Stimulated activated naive CD4-positive, alpha-beta T cell (primary cell): Measurements from ENCODE around the gene SSTR5.

Experiments
- DNase-seq, 6 experiments: peaks; one replicate each; lab custom pipeline; 2025; lab: John Stamatoyannopoulos, UW

Gene SSTR5

GRCh38 chr16:1039762-1040161, 32.8 kb upstream of the SSTR5 start:
- DNase-seq, result no peak

GRCh38 chr16:1040346-1040745, 32.2 kb upstream of the SSTR5 start:
- DNase-seq, result no peak

GRCh38 chr16:1042049-1042744, 30.4 kb upstream of the SSTR5 start:
- DNase-seq, result no peak

GRCh38 chr16:1042866-1043265, 29.7 kb upstream of the SSTR5 start:
- DNase-seq, result no peak

GRCh38 chr16:1043881-1044451, 28.6 kb upstream of the SSTR5 start:
- DNase-seq, result no peak

GRCh38 chr16:1044460-1045309, 27.9 kb upstream of the SSTR5 start:
- no peak for DNase-seq

- DNase-seq, result no peak
Measured at GRCh38 chr16:1045310-1045992, 27.1 kb upstream of the SSTR5 start.

- no peak for DNase-seq
Measured at GRCh38 chr16:1045993-1046911, 26.3 kb upstream of the SSTR5 start.

- DNase-seq, result no peak
Measured at GRCh38 chr16:1047123-1047522, 25.4 kb upstream of the SSTR5 start.

- DNase-seq, result no peak
Measured at GRCh38 chr16:1047801-1048200, 24.7 kb upstream of the SSTR5 start.

- DNase-seq, result no peak
Measured at GRCh38 chr16:1048442-1049112, 24.0 kb upstream of the SSTR5 start.

- DNase-seq, result no peak
Measured at GRCh38 chr16:1049113-1049975, 23.2 kb upstream of the SSTR5 start.

GRCh38 chr16:1049976-1050247, 22.6 kb upstream of the SSTR5 start:
- no peak for DNase-seq

- no peak for DNase-seq
Measured at GRCh38 chr16:1050516-1050915, 22.0 kb upstream of the SSTR5 start.

- no peak for DNase-seq
Measured at GRCh38 chr16:1050921-1051320, 21.6 kb upstream of the SSTR5 start.

GRCh38 chr16:1051446-1051845, 21.1 kb upstream of the SSTR5 start:
- no peak for DNase-seq

- no peak for DNase-seq
Measured at GRCh38 chr16:1052721-1053120, 19.8 kb upstream of the SSTR5 start.

GRCh38 chr16:1053121-1053521, 19.4 kb upstream of the SSTR5 start:
- DNase-seq, result no peak

- DNase-seq, result no peak
Measured at GRCh38 chr16:1053700-1054368, 18.7 kb upstream of the SSTR5 start.
